Stimulated activated CD8-positive, alpha-beta memory T cell treated with anti-CD3 and anti-CD28 coated beads, Interleukin-4, amount 100 ng/mL, for 48 hours (primary cell): ENCODE results near the gene TBC1D2B.
"Not testable (repeated sequence)": the region's sequence is repeated elsewhere in the genome, so short reads cannot be mapped to it uniquely, and the experiment has no call there.

Experiments
- DNase-seq: peaks from one replicate; pipeline ENCODE4 v3.0.0-alpha.2; 2020

The TBC1D2B gene

DNA sequence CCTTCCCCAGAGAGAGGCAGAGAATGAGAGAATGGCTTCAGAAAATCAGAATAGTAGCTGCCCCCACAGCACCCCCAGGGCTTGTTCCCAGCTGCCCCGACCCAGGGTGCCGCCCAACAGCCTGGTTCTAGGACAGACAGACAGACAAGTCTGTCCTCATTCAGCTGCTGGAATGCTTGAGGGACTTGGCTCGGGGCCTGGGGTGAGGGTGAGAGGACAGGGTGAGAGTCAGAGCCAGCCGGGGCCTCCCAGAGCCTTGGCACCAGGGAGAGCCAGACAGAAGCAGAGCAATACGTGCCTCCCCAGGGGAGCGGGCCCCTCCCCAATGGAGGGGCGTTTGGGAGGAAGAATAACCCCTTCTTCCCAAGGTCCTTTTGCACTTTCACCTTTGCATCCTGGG lies 105.6 kb downstream of the TBC1D2B start:
- DNase-seq = not testable (repeated sequence)

DNA sequence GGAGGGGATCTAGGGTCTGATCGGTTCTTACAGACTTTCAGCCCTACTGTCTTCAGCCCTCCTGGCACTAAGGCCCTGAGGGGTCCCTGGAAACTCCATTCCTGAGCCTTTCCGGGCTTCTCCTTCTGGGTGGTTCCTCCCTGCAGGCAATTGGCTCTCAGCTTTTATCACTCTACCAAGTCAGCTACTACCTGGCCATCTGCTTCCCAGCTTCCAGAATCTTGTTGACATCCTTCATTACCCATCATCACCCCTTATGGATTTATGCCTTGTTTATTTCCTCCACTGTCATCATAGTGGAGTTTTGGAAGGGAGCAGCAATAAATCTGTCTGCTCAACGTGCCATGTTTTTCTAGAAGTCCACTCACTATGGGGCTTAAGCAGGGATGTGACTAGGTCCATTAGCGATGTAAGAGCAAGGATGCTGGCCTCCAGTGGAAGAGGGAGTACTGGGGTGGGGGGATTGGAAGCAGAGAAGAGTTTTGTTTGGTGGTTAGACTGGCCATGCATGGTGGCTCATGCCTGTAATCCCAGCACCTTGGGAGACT lies 106.6 kb downstream of the TBC1D2B start:
- not testable (repeated sequence) for DNase-seq

- DNase-seq = no peak
These were observed 108.5 kb downstream of the TBC1D2B start for GRCh38 chr15:77969055-77969454.

- no peak for DNase-seq
These were observed 109.7 kb downstream of the TBC1D2B start for GRCh38 chr15:77967798-77968197.

DNA sequence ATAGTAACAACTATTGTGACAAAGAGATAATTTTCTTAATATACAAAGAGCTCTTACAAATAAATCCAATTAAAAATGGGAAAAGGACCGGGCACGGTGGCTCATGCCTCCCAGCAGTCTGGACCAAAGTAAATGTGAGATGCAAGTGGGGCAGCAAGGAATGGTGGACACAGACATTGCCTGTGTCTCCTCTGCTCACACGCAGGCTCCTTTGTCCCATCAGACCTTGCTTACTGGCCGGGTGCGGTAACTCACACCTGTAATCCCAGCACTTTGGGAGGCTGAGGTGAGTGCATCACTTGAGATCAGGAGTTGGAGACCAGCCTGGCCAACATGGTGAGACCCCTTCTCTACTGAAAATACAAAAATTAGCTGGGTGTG lies 110.3 kb downstream of the TBC1D2B start:
- DNase-seq = not testable (repeated sequence)

DNA sequence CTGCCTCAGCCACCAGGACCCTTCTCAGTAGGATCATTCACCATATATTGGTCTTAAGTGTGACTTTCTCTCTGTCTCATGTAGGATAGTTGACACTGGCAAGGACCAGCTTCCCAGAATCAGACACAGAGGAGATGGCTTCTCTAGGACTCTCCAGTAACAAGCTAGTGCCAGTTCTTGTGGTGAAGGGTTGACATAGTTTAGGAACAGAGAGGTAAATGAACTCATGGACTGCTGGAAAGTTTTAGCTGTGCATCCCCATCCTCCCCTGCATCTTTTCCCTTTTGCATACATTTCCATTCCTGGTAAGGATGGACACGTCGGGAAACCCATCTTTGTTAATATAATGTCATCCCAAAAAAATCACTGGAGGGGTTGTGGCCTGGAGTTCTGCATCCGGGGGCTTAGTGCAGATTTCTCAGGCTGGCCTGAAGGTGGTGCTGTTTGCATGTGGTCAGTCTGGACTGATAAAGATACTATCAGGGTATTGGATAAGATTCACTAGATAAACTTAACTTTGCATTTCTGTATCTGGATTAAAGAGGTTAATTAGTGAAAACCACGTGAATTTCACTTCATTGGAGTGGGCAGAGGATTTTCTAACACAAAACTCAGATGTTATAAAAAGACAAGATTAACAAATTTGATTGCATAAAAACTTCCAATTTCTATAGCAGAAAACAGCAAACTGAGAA lies 110.8 kb downstream of the TBC1D2B start:
- peak; percentile 67 for DNase-seq

- no peak for DNase-seq
These were observed 113.3 kb downstream of the TBC1D2B start for GRCh38 chr15:77964193-77964592.

- peak; percentile 90 for DNase-seq
These were observed 118.1 kb downstream of the TBC1D2B start for GRCh38 chr15:77959432-77959879.

- DNase-seq = not testable (repeated sequence)
These were observed 118.6 kb downstream of the TBC1D2B start for GRCh38 chr15:77958716-77959431.

DNA sequence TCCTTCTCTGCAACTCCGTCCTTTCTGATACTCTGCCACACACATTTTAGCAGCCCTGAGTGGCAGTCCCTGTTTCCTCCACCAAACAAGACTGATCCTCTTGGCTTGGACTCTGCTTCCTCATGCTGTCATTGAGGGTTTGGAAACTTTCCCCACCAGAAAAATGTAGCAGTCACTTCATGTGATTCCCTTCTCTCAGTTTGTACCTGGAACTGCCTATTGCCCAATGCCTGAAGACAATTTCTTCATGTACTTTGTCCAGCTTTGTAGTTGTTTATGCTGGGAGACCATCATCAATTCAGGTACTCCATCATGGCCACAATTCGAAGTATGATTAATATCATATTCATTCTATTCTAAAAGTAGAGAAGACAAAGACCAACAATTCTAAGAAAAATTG lies 119.5 kb downstream of the TBC1D2B start:
- not testable (repeated sequence) for DNase-seq

DNA sequence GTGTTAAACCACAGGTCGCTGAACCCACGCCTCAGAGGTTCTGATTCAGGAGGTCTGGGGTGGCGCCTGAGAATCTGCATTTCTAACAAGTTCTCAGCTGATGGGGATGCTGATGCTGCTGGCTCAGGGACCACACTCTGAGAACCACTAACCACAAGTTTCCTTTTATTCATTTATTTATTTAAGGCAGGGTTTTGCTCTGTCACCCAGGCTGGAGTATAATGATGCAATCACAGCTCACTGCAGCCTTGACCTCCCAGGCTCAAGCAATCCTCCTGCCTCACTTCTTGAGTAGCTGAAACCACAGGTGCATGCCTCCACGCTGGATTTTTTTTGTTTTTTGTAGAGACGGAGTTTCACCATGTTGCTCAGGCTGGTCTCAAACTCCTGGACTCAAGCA lies 123.6 kb downstream of the TBC1D2B start:
- peak; percentile 54 for DNase-seq

DNA sequence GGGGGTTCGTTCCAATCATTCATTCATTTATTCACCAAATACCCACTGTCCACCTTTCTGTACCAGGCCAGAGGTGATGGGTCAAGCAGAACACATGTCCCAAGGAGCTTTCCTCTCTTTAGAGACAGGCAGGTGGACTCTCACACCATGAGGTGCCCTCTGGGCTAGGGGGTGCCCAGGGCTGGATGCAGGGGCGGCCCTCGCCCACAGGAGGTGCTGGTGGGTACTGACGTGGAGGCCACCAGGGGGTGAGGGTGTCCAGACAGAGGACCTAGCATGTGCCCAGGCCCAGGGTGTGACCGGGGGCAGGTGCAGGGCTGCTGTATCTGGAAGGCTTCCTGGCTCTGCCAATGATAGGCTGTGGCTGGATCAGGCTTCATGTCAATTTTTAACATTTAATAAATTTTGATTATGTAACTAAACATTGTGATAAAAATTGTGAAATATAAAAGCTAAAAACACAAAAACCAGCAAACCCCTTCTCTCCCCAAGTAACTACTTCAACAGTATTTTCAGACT lies 124.5 kb downstream of the TBC1D2B start:
- DNase-seq = peak; percentile 31

DNA sequence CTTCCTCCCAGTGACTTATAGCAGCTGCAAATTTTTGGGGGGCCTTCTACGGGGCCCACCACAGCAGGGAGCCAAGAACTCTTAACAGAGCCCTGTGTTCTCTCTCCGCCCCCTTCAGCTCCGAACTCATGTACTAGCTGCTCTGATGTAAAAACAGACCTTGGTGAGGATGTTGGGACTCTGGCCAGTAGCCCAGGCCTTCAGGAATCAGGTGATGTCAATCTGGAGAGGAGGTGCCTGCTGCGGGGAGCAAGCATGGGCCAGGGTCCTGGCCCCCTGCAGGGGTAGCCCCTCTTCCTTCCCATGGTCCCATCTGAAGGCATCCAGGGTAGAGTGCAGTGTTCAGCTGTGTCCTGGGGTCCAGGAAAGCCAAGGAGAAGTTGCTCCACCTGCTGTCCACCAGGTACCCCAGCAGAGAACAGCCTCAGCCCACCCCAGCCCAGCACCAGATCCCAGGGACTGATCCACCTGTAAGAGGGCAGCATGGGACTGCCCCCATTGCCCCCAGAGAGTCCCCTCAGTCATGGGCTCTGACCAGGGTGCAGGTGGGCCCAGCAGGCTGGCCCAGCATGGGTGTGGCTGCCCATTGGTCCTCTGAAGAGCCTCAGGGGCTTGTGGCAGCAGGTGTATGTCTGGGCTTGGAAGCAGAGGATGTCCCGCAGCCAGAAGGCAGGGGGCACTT lies 126.3 kb downstream of the TBC1D2B start:
- peak; percentile 18 for DNase-seq

DNA sequence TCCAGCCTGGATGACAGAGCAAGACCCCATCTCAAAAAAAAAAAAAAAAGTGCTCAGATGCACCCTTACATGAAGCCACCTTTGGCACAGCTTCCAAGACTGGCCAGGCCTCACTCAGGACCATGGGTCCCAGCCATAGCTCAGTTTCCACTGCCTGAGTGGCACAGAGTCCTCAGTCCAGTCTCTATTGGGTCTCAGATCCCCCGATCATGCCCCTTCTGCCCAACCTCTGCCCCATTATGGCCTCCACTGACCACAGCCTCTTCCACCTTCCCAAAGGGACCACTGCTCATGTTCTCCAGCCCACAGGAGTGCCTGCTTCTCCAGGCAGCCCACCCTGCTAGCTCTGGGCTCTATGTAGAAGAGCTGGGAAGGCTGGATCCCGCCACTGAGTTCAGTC lies 127.0 kb downstream of the TBC1D2B start:
- not testable (repeated sequence) for DNase-seq

- no peak for DNase-seq
These were observed 131.9 kb downstream of the TBC1D2B start for GRCh38 chr15:77945566-77945965.
